ENCODE data around the gene NWD2.
"Not testable (repeated sequence)": the region's sequence is repeated elsewhere in the genome, so short reads cannot be mapped to it uniquely, and the experiment has no call there.

NWD2 gene

DNA sequence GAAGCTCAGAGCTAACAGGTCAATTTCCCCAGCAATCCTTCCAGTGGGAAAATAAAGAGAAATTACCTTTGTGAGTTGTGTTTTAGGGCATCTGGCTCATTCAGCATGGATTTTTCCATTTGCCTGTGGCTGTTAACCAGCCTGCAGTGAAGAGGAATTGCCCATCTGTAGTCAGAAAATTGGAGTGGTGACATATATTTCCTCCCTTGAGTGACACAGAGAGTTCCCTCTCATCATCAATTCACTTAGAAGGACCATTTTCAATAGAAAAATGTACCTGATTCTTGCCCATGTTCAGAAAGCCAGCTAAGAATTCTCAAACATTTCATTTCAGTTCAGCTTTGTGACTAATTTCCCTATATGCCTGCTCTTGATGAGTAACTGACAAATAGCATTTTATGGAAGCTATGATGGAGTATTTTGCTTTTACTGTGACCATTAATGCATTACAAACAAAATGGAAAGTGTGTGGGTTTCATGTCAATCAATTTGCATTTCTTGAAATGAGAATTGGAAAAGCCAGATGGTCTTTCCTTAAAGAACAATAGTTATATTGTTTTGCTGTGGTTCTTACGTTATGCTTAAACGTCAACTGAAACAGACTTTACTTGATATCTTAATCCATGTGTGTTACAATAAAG, 155.8 kb downstream of the NWD2 start:
- DNase-seq = no peak

- not testable (repeated sequence) for DNase-seq
Measured at GRCh38 chr4:37407938-37408826, 163.6 kb downstream of the NWD2 start.

GRCh38 chr4:37413612-37414011, 169.1 kb downstream of the NWD2 start:
- not testable (repeated sequence) for DNase-seq

GRCh38 chr4:37415845-37416369, 171.4 kb downstream of the NWD2 start:
- DNase-seq = no peak

DNA sequence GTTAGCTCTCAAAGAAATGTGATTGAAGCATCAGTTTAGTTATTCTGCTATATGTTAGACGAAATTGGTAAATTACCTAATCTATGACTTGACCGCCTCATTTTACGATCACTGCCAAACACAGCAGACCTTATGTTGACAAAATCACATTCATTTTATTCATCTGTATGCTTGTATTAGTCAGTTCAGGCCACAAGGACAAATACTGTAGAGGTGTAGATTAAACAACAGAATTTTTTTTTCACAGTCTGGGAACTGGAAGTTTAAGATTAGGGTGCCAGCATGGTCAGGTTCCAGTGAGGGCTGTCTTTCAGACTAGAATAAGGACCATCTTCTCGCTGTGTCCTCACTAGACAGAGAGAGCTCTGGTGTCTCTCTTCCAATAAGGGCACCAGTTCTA, 177.1 kb downstream of the NWD2 start:
- DNase-seq = no peak

DNA sequence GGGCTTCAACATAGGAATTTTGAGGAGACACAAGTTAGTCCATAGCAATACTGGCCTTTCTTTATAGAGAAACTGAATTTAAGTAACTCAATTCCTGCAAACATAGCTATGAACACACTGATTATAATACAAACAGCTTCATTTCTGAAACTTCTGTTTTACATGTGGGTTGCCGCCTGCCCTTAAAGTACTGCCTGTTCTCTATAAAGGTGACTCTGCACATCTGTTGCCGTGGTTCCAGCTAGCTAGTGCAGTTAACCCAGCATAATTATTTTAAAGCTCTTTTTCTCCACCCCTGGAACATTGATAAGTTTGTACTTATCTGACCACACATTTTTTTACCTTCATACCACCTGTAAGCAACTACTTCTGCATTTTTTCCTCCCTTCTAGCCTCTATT, 177.6 kb downstream of the NWD2 start:
- DNase-seq = no peak

GRCh38 chr4:37422638-37423037, 178.1 kb downstream of the NWD2 start:
- DNase-seq = no peak

DNA sequence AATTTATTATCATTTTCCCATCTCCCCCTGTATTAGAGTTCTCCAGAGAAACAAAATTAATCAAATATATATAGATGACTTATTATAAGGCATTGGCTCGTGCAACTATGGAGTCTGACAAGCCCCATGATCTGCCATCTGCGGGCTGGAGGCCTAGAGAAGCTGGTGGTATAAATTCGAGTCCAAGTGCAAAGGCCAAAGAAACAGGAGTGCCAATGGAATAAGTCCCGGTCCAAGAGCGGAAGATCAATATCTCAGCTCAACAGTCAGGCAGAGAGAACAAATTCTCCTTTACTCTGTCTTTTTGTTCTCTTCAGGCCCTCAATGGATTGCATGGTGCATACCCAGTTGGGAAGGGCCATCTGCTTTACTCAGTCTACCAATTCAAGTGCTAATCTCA, 178.8 kb downstream of the NWD2 start:
- no peak for DNase-seq

- no peak for DNase-seq
Measured at GRCh38 chr4:37424753-37425152, 180.2 kb downstream of the NWD2 start.

- DNase-seq = no peak
Measured at GRCh38 chr4:37425857-37426256, 181.3 kb downstream of the NWD2 start.

DNA sequence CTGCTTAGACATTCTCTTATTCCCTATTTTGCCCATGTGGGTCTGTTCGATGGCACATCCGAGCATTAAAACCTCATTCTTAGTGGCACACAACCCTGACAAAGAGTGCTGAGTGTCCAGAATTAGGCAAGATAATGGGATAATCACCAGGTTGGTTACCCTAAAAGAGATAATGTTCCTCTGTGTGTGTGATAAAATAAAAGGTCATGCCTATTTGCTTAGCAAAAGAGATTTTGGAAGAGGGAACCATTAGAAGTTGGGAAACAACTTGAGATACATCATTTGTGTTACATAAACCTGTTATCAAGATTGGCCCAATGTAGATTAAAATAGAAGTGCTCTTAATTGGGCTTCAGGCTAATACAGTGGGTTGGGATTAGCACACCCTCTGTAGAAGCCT, 182.7 kb downstream of the NWD2 start:
- no peak for DNase-seq

- no peak for DNase-seq
Measured at GRCh38 chr4:37429906-37430305, 185.4 kb downstream of the NWD2 start.

GRCh38 chr4:37430718-37431416, 186.3 kb downstream of the NWD2 start:
- DNase-seq = no peak

DNA sequence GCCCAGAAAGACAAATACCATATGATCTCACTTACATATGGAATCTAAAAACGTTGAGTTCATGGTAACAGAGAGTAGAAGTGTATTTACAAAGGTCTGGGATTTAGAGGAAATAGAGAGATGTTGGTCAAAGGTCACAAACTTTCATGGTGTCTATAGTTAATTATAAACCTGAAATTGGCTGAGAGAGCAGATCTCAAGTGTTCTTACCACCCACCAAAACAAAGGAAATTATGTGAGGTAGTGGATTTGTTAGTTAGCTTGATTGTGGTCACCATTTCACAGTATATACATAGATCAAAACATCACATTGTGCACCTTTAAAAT, 186.8 kb downstream of the NWD2 start:
- DNase-seq = no peak

DNA sequence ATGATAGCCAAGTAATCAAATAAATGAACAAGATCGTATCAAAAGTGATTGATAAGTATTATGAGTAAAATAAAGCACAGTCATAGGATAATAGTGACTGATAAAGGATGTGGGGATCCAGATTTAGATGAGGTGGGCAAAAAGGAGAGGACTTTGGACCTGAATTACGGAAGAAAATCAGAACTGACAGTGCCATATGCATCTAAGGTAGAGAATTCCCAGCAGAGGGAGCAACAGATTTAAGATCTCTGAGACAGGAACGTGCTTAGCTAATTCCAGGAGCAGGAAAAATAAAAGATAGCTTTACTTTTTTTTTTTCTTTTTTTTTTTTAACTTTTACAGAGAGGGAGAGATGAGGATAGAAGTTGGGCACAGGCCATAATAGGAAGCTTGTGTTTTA, 189.9 kb downstream of the NWD2 start:
- DNase-seq = no peak

DNA sequence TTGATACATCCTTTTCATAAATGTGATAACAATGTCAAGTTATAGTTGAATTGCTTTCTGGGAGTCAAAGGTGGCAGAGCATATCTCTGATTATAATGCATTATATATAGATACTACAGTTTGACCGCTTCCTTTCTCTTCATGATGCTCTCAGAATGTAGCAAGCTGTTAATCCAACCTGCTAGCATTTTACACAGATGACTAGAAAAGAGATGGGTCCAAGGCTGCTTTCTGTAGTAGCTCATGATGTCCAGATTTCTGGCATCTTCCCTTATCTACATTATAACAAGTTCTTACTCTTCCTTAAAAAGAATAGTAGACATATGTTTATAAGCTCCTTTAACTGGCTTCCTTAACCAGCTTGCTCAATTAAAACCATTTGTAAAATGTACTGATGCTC, 192.0 kb downstream of the NWD2 start:
- DNase-seq = no peak

- no peak for DNase-seq
Measured at GRCh38 chr4:37437163-37437562, 192.6 kb downstream of the NWD2 start.

DNA sequence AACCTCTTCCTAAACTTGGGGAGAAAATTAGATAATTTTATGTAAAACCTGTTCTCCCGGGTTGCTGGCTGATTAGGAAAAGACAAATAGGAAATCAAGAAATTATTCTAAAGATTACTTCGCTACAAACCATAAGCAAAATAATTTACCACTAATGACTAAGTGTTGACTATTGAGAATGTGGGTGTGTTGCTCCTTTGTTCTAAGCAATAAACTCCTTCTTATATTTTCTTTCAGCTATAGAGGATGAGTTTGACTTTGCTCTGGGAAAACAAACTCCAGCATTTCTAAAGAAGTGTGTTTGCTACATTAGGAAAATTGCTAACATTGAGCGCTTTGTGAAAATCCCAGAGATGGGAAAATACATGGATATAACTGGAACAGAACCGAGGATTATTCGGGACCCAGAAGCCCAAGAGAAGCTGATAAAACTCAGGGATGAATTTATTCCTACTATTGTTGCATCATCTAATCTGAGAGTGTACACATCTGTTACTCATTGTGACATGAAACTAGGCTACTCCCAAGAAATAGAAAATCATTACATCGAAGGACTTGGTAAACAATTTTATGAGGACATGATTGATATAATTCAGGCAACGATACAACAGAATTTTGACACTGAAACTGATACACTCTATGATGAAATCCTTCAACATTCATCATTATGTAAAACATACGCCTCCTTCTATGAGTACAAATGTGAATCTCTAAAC, 194.2 kb downstream of the NWD2 start:
- no peak for DNase-seq

- DNase-seq = no peak
Measured at GRCh38 chr4:37439809-37440474, 195.4 kb downstream of the NWD2 start.

DNA sequence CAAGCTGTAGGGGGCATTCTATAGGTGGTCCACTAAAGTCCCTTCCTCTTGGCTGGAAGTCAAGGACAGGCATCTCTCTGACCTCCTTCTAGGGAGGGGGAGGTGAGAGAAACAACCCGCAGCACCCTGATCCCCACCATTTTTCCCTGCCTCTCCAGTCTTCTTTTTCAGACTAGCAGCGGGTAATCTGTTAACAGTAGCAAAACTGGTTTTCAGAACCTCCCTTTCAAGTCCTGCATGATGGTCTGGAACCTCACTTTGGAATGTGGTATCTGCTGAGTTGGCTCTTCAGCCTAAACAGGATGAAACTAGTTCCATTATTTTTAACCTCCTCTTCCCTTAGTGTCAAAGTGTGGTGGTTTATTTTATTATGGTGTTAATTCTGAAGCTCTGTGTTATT, 196.0 kb downstream of the NWD2 start:
- DNase-seq = no peak

GRCh38 chr4:37441231-37442061, 196.9 kb downstream of the NWD2 start:
- DNase-seq = no peak

DNA sequence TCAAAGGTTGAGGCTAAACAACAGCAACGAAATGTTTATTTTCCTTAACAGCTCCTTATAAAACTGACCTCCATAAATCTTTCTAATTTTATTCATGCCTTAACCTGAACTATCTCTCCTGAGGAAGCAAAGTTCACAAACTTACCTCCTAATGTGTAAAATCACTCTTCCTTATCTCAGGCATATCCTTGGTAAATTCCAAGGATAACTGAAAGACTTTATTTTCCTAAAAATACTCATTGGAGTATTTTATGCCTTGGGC, 197.4 kb downstream of the NWD2 start:
- no peak for DNase-seq

All from CD4-positive, alpha-beta T cell treated with Interleukin-4 for 1 hour (primary cell).